SK-N-SH (cell line): ENCODE data around the gene AGBL4.

Experiments used
- FOXM1 ChIP-seq: IDR thresholded peaks from 2 replicates; pipeline ENCODE4 v1.4.0; 2012; ENCODE audit warnings: low read depth, mild to moderate bottlenecking
- YY1 ChIP-seq: IDR thresholded peaks from 2 replicates; pipeline ENCODE4 v1.4.0; 2012; ENCODE audit warnings: low read depth, mild to moderate bottlenecking

DNA sequence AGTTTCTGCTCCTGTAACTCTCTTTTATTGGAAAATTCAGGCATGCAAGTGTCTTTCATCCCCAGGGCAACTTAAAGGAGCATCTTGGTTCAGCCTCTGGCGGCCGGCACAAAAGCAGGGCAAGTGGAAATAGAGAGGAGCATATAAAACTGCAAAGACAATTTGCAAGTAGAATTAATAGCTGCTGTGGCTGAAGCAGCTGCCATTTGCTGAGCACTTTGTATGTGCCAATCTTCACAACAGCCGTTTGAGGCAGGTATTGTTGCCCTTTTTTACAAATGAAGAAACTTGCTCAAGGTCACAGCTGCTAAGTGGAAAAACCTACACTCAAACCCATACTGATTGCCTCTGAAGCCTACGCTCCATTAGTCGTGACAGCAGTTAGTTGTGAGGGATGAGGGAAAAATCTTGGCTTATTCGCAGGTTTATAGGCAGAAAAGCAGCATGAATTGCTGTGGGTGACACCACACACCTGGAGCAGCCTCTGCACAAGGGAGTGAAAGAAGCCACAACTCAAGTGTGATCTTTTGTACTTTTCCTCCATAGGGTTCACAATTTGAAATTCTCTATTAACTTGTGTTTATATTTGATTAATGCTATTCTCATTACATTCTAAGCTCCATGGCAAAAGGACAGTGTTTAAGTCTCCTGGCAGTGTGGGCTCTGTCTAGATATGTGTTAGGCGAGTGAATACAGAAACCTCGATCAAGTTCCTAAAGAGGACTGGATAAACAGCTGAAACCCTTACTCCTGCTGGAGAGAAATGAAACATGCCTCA, 1148.0 kb downstream of the AGBL4 start:
- no peak for TF ChIP-seq YY1
- TF ChIP-seq FOXM1, result no peak
